Panc1 (cell line): Measurements from ENCODE around the gene SLC6A13. TPM values are rescaled to one million over a fixed set of nuclear protein-coding genes. Genes with fewer than 3 reads are reported as not detected.

Experiments used
- ATAC-seq: fragments of 200-7000 bp; cut with Tn5 transposase; 2 replicates; pipeline ENCODE4 v1.9.1; 2020; ENCODE audit warnings: mild to moderate bottlenecking, moderate library complexity
- BruUV-seq: library from RNA; stranded (reverse); fragments of 400-500 nt; replicated peaks from 2 replicates; lab custom pipeline; 2021; lab: Mats Ljungman, UMichigan
- CTCF ChIA-PET: fragments of 300-600 bp; sonication (Branson Sonifier 250); formaldehyde crosslinking; loops from one replicate; lab custom pipeline; 2022; ENCODE audit warnings: antibody characterized with exemption; lab: Charles Lee
- POLR2A ChIA-PET: fragments of 300-600 bp; sonication (Branson Sonifier 250); formaldehyde crosslinking; loops from one replicate; lab custom pipeline; 2022; ENCODE audit warnings: antibody characterized with exemption; lab: Charles Lee
- DNase-seq: peaks from one replicate; pipeline ENCODE4 v3.0.0-alpha.2; 2010; ENCODE audit warnings: low read depth, low spot score
- H3K27ac ChIP-seq: 2 replicates; pipeline ENCODE4 v1.5.1; 2011; ENCODE audit warnings: mild to moderate bottlenecking, low read length, inconsistent platforms
- H3K27me3 ChIP-seq: fragments of 200-500 bp; sonication (Bioruptor generic); 2 replicates; pipeline ENCODE4 v1.6.0; 2014; ENCODE audit warnings: low read length, inconsistent platforms; ENCODE audit not compliant: control insufficient read depth, insufficient read depth
- H3K36me3 ChIP-seq: fragments of 200-500 bp; sonication (Bioruptor generic); 2 replicates; pipeline ENCODE4 v1.5.1; 2014; ENCODE audit warnings: inconsistent platforms, mild to moderate bottlenecking, low read length, moderate library complexity; ENCODE audit not compliant: control insufficient read depth, insufficient read depth
- H3K4me1 ChIP-seq: 2 replicates; pipeline ENCODE4 v1.5.1; 2011; ENCODE audit warnings: inconsistent platforms, mild to moderate bottlenecking, low read length, moderate library complexity; ENCODE audit not compliant: control insufficient read depth, insufficient read depth
- H3K4me3 ChIP-seq, 2 experiments: 2 replicates each; pipeline ENCODE4 v1.5.1; 2011 to 2012; ENCODE audit warnings: low read depth in 2 of 2, low read length in 2 of 2, mild to moderate bottlenecking in 2 of 2, inconsistent platforms in 1 of 2, moderate library complexity in 1 of 2
- H3K9me3 ChIP-seq: fragments of 200-500 bp; sonication (Bioruptor generic); 2 replicates; pipeline ENCODE4 v1.5.1; 2014; ENCODE audit warnings: low read depth, mild to moderate bottlenecking, inconsistent platforms, low read length, moderate library complexity; ENCODE audit not compliant: control insufficient read depth, insufficient read depth
- POLR2AphosphoS5 ChIP-seq: IDR thresholded peaks from 2 replicates; pipeline ENCODE4 v1.6.1; 2012; ENCODE audit warnings: mild to moderate bottlenecking, low read depth, low read length, moderate library complexity
- REST ChIP-seq, 2 experiments: IDR thresholded peaks; 2 replicates each; pipeline ENCODE4 v1.6.1; 2011 to 2012; ENCODE audit warnings: low read depth in 2 of 2, control low read depth in 1 of 2, low read length in 1 of 2, mild to moderate bottlenecking in 1 of 2, moderate library complexity in 1 of 2; ENCODE audit not compliant: insufficient read depth in 1 of 2
- SIN3A ChIP-seq: IDR thresholded peaks from 2 replicates; pipeline ENCODE4 v1.6.1; 2012; ENCODE audit warnings: low read depth, mild to moderate bottlenecking, low read length, moderate library complexity, borderline replicate concordance; ENCODE audit not compliant: insufficient read depth
- TCF7L2 ChIP-seq: IDR thresholded peaks from 2 replicates; pipeline ENCODE4 v1.6.1; 2011; ENCODE audit warnings: mild to moderate bottlenecking, low read depth, low read length, inconsistent platforms
- in situ Hi-C: cut with HindIII; loops from 2 replicates; pipeline ENCODE4 v1.10.0; 2016; ENCODE audit warnings: low sequenced_read_pairs, low pct_unique_long_range_greater_than_20kb
- intact Hi-C: fragments of 100-400 bp; cut with micrococcal nuclease; formaldehyde crosslinking; loops from one replicate; pipeline ENCODE4 v1.10.0; 2022; ENCODE audit not compliant: unreplicated experiment
- total RNA-seq: library from RNA; stranded (reverse); gene quantifications from one replicate; pipeline ENCODE4 v1.2.1, GENCODE V29; 2021; ENCODE audit not compliant: unreplicated experiment
- TF ChIP-seq, protein P1 (sequence below): fragments of 450-650 bp; IDR thresholded peaks from 2 replicates; pipeline ENCODE4 v1.5.1; 2017; ENCODE audit warnings: mild to moderate bottlenecking

Gene SLC6A13
- total RNA-seq, 1 experiment from 2014 or later: 0.57 TPM

DNA sequence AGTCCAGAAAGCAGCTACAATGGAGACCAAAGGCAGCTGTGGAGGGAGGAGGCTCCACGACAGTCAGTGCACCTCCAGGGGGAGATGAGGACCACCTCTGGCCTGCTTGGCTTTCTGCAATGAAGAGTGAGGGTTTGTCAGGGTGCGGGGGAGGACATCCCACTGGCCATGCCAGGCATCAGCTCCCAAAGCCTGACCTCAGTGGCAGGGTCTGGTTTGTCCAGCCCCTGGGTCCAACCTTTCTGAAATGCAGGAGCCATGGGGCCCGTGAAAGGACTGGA lies 83.9 kb downstream of the SLC6A13 start:
- Histone ChIP-seq H3K27ac (no peak overlapping the region), H3K9me3 (no peaks in the 10 kb centered on the region), H3K36me3 (no peaks in the 10 kb centered on the region), H3K4me1 (peaks cover 3% of the 10 kb centered on the region; the same call in 1 of the 2 replicates), H3K4me3 (no peak overlapping the region), H3K27me3 (no peaks in the 10 kb centered on the region)
- intact Hi-C loops: no loop called here
- DNase-seq (no peak), ATAC-seq (no peak)
- TF ChIP-seq POLR2AphosphoS5: no peak
- TF ChIP-seq REST (IDR thresholded peaks at IDR 0.05; ENCODE audit: insufficient read depth in 1 of 2, low read depth in 2 of 2, low read length in 1 of 2): no peak
- TF ChIP-seq TCF7L2: no peak
- TF ChIP-seq, protein P1, sequence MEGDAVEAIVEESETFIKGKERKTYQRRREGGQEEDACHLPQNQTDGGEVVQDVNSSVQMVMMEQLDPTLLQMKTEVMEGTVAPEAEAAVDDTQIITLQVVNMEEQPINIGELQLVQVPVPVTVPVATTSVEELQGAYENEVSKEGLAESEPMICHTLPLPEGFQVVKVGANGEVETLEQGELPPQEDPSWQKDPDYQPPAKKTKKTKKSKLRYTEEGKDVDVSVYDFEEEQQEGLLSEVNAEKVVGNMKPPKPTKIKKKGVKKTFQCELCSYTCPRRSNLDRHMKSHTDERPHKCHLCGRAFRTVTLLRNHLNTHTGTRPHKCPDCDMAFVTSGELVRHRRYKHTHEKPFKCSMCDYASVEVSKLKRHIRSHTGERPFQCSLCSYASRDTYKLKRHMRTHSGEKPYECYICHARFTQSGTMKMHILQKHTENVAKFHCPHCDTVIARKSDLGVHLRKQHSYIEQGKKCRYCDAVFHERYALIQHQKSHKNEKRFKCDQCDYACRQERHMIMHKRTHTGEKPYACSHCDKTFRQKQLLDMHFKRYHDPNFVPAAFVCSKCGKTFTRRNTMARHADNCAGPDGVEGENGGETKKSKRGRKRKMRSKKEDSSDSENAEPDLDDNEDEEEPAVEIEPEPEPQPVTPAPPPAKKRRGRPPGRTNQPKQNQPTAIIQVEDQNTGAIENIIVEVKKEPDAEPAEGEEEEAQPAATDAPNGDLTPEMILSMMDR: no peak
- no peak for TF ChIP-seq SIN3A
- BruUV-seq: no TSS peak
- ChIA-PET POLR2A (no interaction called here), CTCF (no interaction called here)
- in situ Hi-C loops: no loop called here

DNA sequence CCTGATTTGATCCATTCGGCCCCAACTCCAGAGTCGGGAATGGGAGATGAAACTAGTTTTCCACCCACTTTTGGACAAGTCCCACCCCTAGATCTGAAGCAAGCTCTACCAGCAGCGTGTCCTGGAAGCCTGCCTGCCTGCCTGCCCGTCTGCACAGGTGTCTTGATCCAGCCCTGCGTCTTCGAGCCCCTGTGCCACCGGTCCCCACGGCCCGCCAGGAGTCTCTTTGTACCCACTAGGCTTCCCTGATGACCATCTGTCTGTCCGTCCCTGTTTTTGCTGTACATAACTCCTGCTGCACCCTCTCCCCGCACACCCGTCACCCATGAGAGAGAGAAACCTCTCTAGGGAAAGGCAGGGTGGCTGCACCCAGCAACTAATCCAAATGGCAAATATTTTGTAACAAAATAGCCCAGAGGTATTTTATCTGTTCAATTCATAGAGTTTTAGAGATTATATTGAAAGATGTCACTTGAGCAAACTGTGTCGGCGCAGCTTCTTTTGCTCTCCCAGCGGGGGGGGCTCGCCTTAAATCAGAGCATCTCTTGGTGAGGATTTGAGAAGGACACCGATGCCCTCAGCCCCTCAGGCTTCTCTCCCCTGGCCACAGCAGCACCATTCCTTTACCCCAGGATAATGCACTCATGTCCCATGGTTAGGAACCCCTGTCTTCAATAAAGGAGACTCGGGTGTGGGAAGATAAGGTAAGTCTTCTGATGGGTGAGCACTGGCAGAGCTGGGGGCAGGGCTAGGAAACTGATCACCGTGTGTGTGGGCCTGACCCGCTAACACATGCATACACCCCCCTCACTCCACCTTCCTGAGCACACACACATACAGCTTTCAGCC lies 84.4 kb downstream of the SLC6A13 start:
- CTCF ChIA-PET: no interaction called here
- POLR2A ChIA-PET: no interaction called here
- DNase-seq (no peak), ATAC-seq (no peak)
- no TSS peak for BruUV-seq
- Histone ChIP-seq H3K4me3 (no peak overlapping the region), H3K27me3 (no peaks in the 10 kb centered on the region), H3K4me1 (peaks cover 3% of the 10 kb centered on the region; the same call in 1 of the 2 replicates), H3K9me3 (no peaks in the 10 kb centered on the region), H3K36me3 (no peaks in the 10 kb centered on the region), H3K27ac (no peak overlapping the region)
- intact Hi-C loops: no loop called here
- in situ Hi-C loops: no loop called here
- TF ChIP-seq REST (IDR thresholded peaks at IDR 0.05; ENCODE audit: insufficient read depth in 1 of 2, low read depth in 2 of 2, low read length in 1 of 2) (no peak), SIN3A (no peak), POLR2AphosphoS5 (no peak), TCF7L2 (no peak)
- TF ChIP-seq, protein P1: no peak
